ENCODE data around the gene SPATC1L.

SPATC1L gene

GRCh38 chr21:46122237-46122671 is 62.0 kb downstream of the SPATC1L start:
- in situ Hi-C loops (cut with MboI; ENCODE audit: low sequenced_read_pairs), result no loop called here

GRCh38 chr21:46121286-46122221 is 62.7 kb downstream of the SPATC1L start:
- in situ Hi-C loops (cut with MboI; ENCODE audit: low sequenced_read_pairs), result no loop called here

DNA sequence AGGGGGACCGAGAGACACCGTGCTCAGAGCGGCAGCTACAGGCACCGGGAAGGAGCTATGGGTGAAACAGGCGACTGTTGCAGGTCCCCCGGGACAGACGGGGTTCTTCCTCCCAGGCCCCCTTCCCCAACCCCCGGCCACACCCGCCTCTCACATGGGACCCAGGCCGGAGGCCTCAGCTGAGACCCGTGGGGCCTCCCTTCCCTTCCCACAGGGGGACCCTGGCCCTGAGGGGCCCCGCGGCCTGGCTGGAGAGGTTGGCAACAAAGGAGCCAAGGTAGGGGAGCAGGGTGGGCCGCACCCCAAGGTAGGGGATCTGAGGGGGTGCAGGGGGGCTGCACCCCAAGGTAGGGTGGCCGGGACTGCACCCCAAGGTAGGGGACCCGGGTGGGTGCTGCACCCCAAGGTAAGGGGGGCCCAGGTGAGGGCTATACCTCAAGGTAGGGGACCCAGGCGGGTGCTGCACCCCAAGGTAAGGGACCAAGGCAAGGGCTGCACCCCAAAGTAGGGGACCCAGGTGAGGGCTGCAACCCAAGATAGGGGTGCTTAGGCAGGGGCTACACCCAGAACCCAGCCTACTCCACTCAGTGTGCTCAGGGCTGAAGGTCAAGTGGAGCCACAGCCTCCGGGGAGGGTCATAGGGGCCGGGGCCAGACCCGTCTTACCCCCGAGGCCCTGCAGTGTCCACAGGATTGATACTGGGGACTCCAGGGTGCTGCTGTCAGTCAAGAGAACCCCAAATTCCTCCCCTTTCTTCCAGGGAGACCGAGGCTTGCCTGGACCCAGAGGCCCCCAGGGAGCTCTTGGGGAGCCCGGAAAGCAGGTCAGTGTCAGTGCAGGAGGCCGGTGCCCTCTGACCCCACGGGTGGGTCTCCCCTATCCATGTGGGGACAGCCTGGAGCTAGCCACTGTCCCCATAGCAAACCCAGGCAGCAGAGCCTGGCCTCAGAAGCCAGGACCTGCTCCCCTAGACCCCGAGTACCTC is 63.7 kb downstream of the SPATC1L start:
- in situ Hi-C loops (cut with MboI; ENCODE audit: low sequenced_read_pairs), result no loop called here

GRCh38 chr21:46119637-46120271 is 64.5 kb downstream of the SPATC1L start:
- in situ Hi-C loops (cut with MboI; ENCODE audit: low sequenced_read_pairs), result no loop called here

DNA sequence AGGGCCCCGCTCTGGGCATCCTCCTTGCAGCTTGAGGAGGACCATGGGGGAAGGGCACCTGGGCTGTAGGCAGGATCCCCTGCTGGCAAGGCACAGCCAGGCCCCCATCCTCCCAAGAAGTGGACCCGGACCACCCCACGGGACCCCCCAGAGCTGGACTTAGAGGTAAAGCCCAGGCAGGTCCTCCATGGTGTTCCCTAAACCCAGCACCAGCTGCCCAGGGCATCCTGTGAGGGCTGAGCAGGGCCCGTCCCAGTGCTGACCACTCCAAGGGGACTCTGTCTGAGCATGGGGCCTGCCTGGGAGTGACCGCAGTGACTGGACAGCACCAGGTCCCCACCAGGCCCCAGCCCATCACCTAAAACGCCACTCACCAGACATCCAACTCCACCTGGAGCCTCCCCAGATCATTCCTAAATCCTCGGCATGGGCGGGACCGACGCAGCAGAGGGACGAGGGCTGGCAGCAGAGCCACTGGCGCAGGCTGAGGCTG is 65.1 kb downstream of the SPATC1L start:
- in situ Hi-C loops (cut with MboI; ENCODE audit: low sequenced_read_pairs), result no loop called here

- in situ Hi-C loops (cut with MboI; ENCODE audit: low sequenced_read_pairs), result no loop called here
These were observed 65.7 kb downstream of the SPATC1L start for GRCh38 chr21:46118316-46119143.

GRCh38 chr21:46117586-46118315 is 66.5 kb downstream of the SPATC1L start:
- in situ Hi-C loops (cut with MboI; ENCODE audit: low sequenced_read_pairs), result no loop called here

DNA sequence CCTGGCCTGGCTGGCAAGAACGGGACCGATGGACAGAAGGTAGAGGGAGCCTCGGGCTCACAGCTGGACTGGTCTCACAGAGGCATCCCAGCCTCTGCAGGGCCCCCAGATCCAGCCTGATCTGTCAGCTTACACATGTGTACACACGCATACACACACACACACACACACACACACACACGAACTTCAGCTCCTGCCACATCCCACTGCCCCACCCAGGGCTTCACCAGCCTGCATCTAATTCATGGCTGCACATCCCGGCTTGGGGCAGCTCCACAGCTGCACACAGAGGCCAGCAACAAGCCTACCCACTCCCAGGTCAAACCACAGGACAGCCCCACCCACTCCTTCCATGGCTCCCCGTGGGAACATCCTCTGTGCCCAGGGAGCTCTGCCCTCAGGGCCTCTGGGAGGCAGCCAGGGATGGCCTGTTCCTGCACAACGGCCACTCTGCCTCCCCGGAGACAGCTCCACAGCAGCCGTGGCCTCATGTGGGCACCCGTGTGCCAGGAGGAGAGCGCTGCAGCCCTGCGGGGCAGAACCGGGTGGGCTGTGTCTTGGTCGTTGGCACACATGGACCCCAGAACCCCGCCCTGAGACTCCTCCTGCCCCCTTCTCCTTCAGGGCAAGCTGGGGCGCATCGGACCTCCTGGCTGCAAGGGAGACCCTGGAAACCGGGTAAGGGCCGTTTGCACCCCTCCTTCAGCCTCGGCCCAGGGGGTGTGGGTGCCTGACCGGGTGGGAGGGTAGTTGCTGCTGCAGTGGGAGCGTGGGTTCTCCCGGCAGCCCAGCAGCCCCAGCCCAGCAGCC is 67.3 kb downstream of the SPATC1L start:
- in situ Hi-C loops (cut with MboI; ENCODE audit: low sequenced_read_pairs), result no loop called here

GRCh38 chr21:46116189-46116775 is 68.0 kb downstream of the SPATC1L start:
- in situ Hi-C loops (cut with MboI; ENCODE audit: low sequenced_read_pairs), result no loop called here

DNA sequence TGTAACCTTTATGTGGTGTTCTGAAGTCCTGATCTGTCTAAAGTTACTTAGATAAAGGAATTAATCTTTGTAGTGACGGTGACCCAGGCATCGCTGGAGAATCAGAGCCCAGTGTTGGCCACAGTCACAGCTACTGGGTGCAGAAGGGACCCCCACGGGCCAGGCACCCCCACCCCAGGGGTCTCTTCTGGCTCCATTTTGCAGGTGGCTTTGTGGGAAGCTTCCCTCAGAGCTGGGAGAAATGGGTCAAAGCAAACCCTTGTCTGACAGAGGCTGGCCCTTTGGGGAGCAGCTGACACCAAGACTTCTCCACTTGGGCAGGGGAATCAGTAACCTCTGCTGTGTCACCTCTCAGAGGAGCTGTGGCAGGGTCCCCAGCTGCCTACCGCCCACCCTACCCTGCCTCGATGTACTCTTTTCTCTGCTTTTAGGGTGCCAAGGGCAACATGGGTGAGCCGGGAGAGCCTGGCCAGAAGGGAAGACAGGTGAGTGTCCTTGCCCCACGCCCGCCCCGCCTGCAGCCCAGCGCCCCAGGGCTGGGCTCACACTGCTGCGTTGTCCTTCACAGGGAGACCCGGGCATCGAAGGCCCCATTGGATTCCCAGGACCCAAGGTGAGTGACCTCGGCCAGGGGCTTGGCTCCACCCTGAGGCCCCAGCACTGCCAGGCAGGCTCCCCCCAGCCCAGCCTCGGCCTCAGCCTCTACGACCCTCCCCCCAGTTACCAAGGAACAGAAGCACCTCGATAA is 68.6 kb downstream of the SPATC1L start:
- in situ Hi-C loops (cut with MboI; ENCODE audit: low sequenced_read_pairs), result no loop called here

DNA sequence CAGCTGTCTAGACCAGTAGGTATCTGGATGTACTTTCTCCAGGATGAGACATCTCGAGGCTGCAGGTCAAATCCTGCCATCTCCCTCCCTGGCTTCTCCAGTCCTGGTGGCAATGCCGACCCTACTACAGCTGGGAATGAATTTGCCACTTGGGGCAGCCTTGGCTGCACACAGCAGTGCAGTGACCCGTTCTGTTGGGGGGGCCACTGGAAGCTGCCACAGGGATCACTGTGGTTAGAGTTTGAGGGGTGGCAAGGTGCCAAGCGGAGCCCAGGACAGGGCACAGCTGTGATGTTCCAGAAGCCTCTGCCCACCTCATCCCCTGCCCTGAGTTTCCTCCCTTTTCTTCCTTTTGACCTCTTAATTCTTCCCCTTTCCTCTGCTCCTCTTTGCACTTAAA is 69.3 kb downstream of the SPATC1L start:
- in situ Hi-C loops (cut with MboI; ENCODE audit: low sequenced_read_pairs), result no loop called here

- in situ Hi-C loops (cut with MboI; ENCODE audit: low sequenced_read_pairs), result no loop called here
These were observed 70.6 kb downstream of the SPATC1L start for GRCh38 chr21:46113497-46114176.

- in situ Hi-C loops (cut with MboI; ENCODE audit: low sequenced_read_pairs), result no loop called here
These were observed 71.5 kb downstream of the SPATC1L start for GRCh38 chr21:46112725-46113215.

- in situ Hi-C loops (cut with MboI; ENCODE audit: low sequenced_read_pairs), result no loop called here
These were observed 72.2 kb downstream of the SPATC1L start for GRCh38 chr21:46111857-46112724.

- in situ Hi-C loops (cut with MboI; ENCODE audit: low sequenced_read_pairs), result no loop called here
These were observed 73.1 kb downstream of the SPATC1L start for GRCh38 chr21:46111193-46111571.

Data from hTERT RPE-1 (cell line).